NCI-H1092 treated with DMSO at 0.1 percent for 48 hours (cell line): ENCODE data around the gene STK10.

Source experiments
- DNase-seq: peaks from one replicate; lab custom pipeline; 2025; lab: John Stamatoyannopoulos, UW

STK10 gene

GRCh38 chr5:172142709-172143215 is 45.3 kb downstream of the STK10 start:
- DNase-seq = no peak

- peak; percentile 70 for DNase-seq
Measured at GRCh38 chr5:172141949-172142319, 46.1 kb downstream of the STK10 start.

- DNase-seq = no peak
Measured at GRCh38 chr5:172140866-172141265, 47.2 kb downstream of the STK10 start.

GRCh38 chr5:172140120-172140519 is 47.9 kb downstream of the STK10 start:
- DNase-seq = no peak

DNA sequence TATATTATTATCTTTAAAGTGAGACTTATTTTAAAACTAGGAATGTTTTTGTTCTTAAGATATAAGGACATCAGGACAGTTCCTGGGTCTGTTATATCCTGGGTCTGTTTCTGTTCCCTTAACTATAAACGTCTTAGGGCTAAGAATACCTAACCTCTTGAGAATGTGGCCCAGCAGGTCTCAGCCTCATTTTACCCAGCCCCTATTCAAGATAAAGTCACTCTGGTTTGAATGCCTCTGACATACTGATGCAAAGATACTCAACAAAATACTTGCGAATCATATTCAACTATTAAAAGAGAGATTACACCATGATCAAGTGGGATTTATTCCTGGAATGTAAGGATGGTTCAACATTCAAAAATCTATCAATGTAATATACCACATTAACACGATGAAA is 51.0 kb downstream of the STK10 start:
- no peak for DNase-seq

DNA sequence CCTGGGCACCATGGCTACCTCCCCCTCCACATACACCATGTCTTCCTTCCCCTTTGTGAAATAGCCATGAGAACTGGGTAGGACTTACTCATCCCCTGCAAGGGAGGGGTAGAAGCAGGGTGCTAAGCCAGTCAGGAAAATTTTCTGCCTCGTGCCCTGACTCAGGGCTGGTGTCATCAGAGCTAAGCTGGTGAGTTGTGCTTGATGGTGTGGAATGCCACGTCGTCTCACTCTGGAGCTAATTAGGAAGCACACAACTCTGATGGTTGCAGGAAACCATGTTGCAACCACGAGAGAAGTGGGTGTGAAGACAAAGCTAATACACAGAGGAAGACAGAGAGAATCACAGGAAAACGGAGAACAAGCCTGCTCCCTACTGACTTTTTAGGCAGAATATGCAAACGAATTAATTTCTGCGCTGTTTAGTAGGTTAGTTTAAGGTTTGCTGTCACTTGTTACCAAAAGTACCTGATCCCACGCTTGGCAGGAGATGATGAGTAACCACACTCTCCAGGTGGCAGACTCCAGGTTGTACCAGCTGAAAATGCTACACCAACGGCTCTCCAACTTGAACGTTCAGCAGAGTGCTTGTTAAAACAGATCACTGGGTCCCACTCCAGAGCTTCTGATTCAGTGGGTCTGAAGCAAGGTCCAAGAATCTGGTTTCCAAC is 54.5 kb downstream of the STK10 start:
- DNase-seq = no peak

DNA sequence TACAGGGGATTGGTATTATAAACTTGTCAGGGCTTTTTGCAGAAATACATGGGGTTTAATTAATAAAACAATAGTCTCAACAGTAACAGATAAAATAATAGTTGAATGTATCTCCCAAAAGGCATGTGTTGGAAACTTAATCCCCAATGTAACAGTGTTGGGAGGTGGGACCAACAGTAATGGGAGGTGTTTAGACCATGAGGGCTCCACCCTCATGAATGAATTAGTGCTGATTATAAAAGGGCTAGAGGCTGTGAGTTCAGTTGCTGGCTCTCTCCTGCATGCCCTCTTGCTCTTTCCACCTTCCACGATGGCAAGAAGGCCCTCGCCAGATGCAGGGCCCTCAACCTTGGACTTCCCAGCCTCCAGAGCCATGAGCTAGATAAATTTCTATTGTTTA is 56.3 kb downstream of the STK10 start:
- no peak for DNase-seq

- DNase-seq = no peak
Measured at GRCh38 chr5:172129256-172129910, 58.6 kb downstream of the STK10 start.

- no peak for DNase-seq
Measured at GRCh38 chr5:172127581-172127980, 60.4 kb downstream of the STK10 start.

- DNase-seq = peak; percentile 24
Measured at GRCh38 chr5:172123269-172123692, 64.7 kb downstream of the STK10 start.

DNA sequence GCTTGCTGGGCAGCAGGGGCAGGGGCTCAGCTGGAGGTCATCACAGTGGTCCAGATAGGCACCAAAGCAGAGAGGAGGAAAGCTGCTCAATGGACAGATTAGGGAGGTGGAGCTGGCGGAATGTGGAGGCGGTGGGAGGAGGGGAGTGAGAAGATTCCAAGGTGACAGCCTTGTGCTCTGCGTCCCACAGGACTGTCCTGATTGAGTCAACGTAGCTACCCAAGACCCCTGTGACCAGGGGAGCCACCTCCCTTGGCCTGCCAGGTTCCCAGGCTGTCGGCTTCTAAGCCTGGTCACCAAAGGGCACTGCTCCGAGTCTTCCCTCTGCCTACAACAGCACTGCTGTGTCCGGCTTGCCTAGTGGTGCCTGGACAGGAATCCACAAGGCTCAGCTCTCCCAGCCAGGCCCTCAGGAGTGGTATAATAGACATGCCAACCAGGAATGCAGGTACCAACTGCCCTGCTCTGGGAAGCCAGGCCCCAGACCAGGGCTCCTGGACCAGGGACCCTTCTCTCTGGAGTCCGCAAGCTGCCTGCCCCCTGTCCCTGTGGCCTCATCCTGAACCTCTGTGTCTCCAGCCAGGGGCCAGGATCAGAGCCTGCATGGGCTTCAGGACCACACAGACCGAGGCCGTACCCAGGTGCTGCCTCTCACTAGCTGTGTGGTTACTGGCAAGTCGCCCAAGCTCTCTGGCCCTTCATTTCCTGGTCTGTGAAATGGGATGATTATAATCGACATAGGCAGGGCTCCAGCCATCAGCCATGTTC is 67.9 kb downstream of the STK10 start:
- no peak for DNase-seq

GRCh38 chr5:172118891-172119290 is 69.1 kb downstream of the STK10 start:
- no peak for DNase-seq

DNA sequence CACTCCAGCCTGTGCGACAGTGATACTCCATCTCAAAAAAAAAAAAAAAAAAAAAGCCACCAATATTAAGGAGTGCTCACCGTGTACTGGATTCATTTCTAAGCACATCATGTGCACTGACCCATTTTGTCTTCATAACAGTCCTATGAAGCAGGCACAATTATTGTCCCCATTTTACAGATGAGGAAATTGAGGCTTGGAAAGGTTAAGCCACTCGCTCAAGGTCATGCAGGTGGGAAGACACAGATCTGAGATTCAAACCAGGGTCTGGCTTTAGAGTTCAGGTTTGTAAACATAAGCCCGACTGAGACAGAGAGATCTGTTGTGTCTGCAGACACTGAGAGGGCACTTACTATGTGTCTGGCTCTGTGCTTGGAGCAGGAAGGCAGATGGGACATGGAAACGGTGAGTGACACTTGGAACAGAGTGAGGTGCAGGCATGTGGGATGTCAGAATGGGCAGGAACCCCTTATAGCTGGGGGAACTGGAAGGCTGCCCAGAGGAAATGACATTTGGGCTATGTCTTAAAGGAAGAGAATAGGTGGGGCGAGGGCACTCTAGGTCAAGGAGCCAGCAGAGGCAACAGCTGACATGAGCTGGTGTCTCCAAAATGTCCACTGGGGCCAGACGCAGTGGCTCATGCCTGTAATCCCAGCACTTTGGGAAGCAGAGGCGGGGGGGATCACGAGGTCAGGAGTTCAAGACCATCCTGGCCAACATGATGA is 69.9 kb downstream of the STK10 start:
- DNase-seq = no peak

DNA sequence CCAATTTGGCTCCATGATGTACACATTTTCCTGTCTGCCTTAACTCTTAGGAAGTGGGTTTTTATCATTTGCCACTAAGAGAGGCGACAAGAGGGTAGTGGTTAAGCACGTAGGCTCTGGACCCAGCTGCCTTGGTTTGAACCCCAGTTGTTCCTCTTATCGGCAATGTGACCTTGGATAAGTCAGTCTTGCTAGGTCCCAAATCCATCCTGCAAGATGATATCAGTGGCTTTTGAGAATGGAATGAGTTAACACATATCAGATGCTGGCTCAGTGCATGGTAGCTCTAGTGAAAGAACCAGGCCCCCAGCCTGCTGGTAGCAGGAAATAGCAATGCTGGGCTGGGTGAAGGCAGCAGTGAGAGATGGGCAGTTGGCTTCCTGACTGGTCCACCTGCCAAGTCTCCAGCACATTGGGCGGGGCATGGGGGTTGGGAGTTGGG is 72.5 kb downstream of the STK10 start:
- no peak for DNase-seq

DNA sequence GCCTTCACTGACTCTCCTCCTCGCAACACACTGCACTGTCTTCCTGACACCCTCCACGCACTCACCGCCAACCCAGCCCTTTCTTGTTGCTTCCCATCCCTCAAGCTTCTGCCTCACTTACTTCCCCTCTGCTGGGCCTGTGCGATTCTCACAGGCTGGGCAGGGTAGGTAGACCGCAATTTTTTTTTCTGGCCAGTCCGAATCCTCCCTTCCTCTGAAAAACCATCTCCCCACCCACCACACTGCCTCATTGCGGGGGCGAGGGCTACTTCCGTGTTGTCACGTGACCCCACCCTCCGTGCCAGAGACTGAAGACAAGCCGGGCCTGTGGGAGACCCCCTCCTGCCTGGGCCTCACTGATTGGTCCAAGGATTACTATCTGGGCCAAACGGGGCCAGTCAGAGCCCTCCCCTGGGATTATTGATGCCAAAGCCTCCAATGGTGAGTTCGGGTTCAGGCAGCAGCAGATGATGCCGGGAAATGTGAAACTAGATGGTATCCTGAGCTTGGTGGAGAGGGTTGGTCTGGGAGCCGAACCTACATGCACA is 73.1 kb downstream of the STK10 start:
- DNase-seq = no peak

- no peak for DNase-seq
Measured at GRCh38 chr5:172113036-172113435, 75.0 kb downstream of the STK10 start.

- peak; percentile 11 for DNase-seq
Measured at GRCh38 chr5:172111852-172112225, 76.2 kb downstream of the STK10 start.

DNA sequence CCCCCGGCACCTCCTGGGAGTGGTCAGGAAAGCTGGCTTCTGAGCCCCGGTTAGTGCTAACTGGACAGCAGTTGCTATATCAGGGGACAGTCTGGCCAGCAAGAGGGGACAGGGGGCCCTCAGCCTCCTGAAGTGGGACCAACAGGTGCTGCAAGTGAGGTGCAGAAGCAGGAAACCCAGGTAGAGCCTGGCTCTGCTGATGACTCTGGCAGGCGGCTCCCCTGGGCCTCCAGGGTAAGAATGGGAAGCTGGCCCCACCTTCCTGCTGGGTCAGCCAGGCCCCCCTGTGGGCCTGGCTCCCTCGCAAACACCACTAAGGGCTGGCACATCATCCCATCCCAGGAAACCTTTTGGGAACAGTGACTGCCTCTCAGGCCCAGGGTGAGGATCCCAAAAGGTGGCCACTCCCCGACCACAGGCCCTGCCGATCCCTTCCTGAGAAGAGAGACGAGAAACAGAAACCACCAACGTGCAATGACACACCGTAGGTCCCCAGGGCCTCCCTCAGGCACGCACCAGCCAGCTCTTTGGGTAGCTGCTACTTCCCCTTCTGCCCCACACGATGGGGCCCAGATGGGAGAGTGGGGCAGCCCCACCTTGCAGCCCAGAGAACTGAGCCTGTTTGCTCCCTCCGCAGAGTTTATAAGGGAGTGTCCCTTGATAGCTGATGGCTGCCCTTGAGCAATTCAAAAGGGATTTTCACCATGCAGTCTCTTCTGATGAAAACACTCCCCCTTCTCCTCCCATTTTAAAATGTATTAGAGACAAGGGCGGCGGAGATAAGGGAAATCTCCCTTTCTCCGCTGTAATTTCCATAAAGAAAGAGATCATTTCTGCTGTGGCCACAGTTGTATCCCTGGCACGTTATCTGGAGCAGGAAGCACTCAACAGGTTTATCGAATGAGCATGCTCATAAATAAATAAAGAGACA is 76.8 kb downstream of the STK10 start:
- DNase-seq = peak; percentile 11

GRCh38 chr5:172110260-172110815 is 77.7 kb downstream of the STK10 start:
- no peak for DNase-seq

- DNase-seq = no peak
Measured at GRCh38 chr5:172109749-172110148, 78.3 kb downstream of the STK10 start.

DNA sequence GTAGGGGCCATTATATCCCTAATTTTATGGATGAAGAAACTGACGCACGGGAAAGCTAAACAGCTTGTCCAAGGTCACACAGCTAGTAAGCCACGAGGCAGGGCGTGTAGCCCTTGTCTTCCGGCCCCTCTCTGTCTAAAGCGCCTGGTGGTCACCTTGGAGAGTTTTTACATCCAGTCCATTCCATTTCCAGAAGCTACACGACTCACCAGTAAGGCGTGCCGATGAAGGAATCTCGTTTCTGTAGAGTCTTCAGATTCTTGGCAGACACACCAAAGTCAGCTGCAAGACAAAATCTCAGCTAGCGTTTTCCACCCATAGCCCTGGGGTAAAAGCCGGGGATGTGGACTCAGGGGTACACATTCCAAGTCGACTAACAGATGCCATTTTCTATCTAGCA is 80.5 kb downstream of the STK10 start:
- no peak for DNase-seq
